SK-N-SH treated with all-trans-retinoic acid at 6 μM for 48 hours (cell line): ENCODE measurements around the gene RFC3.

Experiments
- ARNTL ChIP-seq: fragments of 450-650 bp; formaldehyde crosslinking; IDR thresholded peaks from 2 replicates; pipeline ENCODE4 v1.5.0; 2020; ENCODE audit warnings: low read depth, mild to moderate bottlenecking, moderate library complexity, borderline replicate concordance
- BACH2 ChIP-seq: fragments of 250-450 bp; sonication (Bioruptor Pico); IDR thresholded peaks from 2 replicates; pipeline ENCODE4 v1.9.0; 2021; ENCODE audit warnings: mild to moderate bottlenecking, borderline replicate concordance
- CREB5 ChIP-seq: fragments of 250-450 bp; sonication (Bioruptor Pico); IDR thresholded peaks from 2 replicates; pipeline ENCODE4 v1.5.1; 2020; ENCODE audit warnings: low read depth, mild to moderate bottlenecking, moderate library complexity
- ISL1 ChIP-seq: fragments of 250-450 bp; sonication (Bioruptor Pico); IDR thresholded peaks from 2 replicates; pipeline ENCODE4 v2.1.2; 2022; ENCODE audit warnings: mild to moderate bottlenecking, moderate library complexity
- PPARA ChIP-seq: fragments of 250-450 bp; sonication (Bioruptor Pico); IDR thresholded peaks from 2 replicates; pipeline ENCODE4 v1.5.0; 2020; ENCODE audit warnings: mild to moderate bottlenecking, borderline replicate concordance
- SNAI2 ChIP-seq: fragments of 250-450 bp; sonication (Bioruptor Pico); IDR thresholded peaks from 2 replicates; pipeline ENCODE4 v1.5.0; 2020; ENCODE audit warnings: mild to moderate bottlenecking, moderate library complexity
- TOX ChIP-seq: fragments of 250-450 bp; sonication (Bioruptor Pico); IDR thresholded peaks from 2 replicates; pipeline ENCODE4 v1.8.0; 2021; ENCODE audit warnings: mild to moderate bottlenecking, moderate library complexity, borderline replicate concordance
- ZC3H10 ChIP-seq: fragments of 250-450 bp; sonication (Bioruptor Pico); IDR thresholded peaks from 2 replicates; pipeline ENCODE4 v1.5.1; 2021; ENCODE audit warnings: mild to moderate bottlenecking, moderate library complexity
- ZFP3 ChIP-seq: fragments of 250-450 bp; sonication (Bioruptor Pico); IDR thresholded peaks from 2 replicates; pipeline ENCODE4 v1.5.0; 2020; ENCODE audit warnings: mild to moderate bottlenecking, moderate library complexity
- ZFP30 ChIP-seq: fragments of 450-650 bp; formaldehyde crosslinking; IDR thresholded peaks from 2 replicates; pipeline ENCODE4 v1.5.0; 2022; ENCODE audit warnings: mild to moderate bottlenecking, moderate library complexity
- ZNF70 ChIP-seq: fragments of 450-650 bp; formaldehyde crosslinking; IDR thresholded peaks from 2 replicates; pipeline ENCODE4 v1.5.0; 2020; ENCODE audit warnings: mild to moderate bottlenecking, moderate library complexity
- ZNF8 ChIP-seq: fragments of 450-650 bp; formaldehyde crosslinking; IDR thresholded peaks from 2 replicates; pipeline ENCODE4 v1.5.0; 2020; ENCODE audit warnings: mild to moderate bottlenecking, moderate library complexity
- TF ChIP-seq, protein P1 (sequence below): fragments of 250-450 bp; sonication (Bioruptor Pico); IDR thresholded peaks from 2 replicates; pipeline ENCODE4 v1.8.0; 2020; ENCODE audit warnings: mild to moderate bottlenecking, moderate library complexity, borderline replicate concordance

GRCh38 chr13:33865945-33866344, 48.0 kb downstream of the RFC3 start:
- TF ChIP-seq ZFP3 (CRISPR knock-in tag) (no peak), PPARA (no peak), CREB5 (CRISPR knock-in tag) (no peak), ARNTL (CRISPR knock-in tag) (no peak), ZNF8 (CRISPR knock-in tag) (no peak), BACH2 (CRISPR knock-in tag) (no peak), SNAI2 (CRISPR knock-in tag) (no peak), ISL1 (CRISPR knock-in tag) (no peak), ZNF70 (no peak), ZFP30 (no peak), TOX (CRISPR knock-in tag) (no peak), ZC3H10 (CRISPR knock-in tag) (no peak)
- TF ChIP-seq, protein P1, sequence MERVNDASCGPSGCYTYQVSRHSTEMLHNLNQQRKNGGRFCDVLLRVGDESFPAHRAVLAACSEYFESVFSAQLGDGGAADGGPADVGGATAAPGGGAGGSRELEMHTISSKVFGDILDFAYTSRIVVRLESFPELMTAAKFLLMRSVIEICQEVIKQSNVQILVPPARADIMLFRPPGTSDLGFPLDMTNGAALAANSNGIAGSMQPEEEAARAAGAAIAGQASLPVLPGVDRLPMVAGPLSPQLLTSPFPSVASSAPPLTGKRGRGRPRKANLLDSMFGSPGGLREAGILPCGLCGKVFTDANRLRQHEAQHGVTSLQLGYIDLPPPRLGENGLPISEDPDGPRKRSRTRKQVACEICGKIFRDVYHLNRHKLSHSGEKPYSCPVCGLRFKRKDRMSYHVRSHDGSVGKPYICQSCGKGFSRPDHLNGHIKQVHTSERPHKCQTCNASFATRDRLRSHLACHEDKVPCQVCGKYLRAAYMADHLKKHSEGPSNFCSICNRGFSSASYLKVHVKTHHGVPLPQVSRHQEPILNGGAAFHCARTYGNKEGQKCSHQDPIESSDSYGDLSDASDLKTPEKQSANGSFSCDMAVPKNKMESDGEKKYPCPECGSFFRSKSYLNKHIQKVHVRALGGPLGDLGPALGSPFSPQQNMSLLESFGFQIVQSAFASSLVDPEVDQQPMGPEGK (CRISPR knock-in tag), result no peak
